Breast epithelium (tissue), 3 donors: Measurements from ENCODE around the gene ADCY6.

ENCODE experiments used
- POLR2AphosphoS5 ChIP-seq, 3 donors: sonication (generic); formaldehyde crosslinking; IDR thresholded peaks; one replicate each; pipeline ENCODE4 v1.6.1; 2017; ENCODE audit warnings: antibody characterized with exemption in 3 of 3
- TF ChIP-seq, protein P1 (sequence below), 3 donors: fragments of 450-650 bp; IDR thresholded peaks; one replicate each; pipeline ENCODE4 v1.5.1; 2016 to 2017; ENCODE audit warnings: antibody characterized with exemption in 3 of 3, mild to moderate bottlenecking in 3 of 3, moderate library complexity in 3 of 3

DNA sequence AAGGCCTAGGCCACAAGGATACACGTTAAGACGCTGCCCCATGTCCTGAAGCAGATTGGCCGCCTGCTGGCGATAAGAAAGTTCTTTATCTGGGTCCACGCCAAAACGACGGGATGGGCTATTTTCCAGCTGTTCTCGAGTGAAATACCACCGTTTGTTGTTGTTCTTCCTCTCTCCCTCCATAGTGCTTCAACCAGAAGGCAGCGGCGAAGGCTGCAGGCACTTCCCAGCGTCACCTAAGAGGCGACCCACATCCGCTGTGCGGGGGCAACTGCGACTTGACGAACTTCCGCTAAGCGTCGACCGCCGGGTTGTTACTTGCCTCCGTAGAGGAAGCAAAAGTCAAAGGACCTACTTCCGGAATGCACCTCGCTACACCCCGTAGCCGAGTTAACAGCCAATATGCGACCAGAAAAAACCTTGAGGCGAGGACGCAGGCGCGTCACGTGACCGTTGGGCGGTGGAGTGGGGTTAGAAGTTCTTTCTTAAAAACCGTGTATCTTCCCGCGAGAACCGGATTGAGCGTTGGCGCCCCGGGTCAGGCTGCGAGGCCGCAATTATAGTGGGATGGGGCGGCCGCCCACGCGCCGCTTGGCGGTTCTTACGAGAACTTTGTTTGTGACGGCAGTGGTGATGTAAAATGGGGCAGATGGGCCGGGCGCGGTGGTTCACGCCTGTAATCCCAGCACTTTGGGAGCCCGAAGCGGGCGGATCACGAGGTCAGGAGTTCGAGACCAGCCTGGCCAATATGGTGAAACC, 72.2 kb downstream of the ADCY6 start, which contains the start of gene CCNT1:
- TF ChIP-seq, protein P1, sequence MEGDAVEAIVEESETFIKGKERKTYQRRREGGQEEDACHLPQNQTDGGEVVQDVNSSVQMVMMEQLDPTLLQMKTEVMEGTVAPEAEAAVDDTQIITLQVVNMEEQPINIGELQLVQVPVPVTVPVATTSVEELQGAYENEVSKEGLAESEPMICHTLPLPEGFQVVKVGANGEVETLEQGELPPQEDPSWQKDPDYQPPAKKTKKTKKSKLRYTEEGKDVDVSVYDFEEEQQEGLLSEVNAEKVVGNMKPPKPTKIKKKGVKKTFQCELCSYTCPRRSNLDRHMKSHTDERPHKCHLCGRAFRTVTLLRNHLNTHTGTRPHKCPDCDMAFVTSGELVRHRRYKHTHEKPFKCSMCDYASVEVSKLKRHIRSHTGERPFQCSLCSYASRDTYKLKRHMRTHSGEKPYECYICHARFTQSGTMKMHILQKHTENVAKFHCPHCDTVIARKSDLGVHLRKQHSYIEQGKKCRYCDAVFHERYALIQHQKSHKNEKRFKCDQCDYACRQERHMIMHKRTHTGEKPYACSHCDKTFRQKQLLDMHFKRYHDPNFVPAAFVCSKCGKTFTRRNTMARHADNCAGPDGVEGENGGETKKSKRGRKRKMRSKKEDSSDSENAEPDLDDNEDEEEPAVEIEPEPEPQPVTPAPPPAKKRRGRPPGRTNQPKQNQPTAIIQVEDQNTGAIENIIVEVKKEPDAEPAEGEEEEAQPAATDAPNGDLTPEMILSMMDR (IDR thresholded peaks at IDR 0.05), result peak; percentile 52 to 65 (median 52)
- peak in 2 of 3 donors; percentile 95 to 97 for TF ChIP-seq POLR2AphosphoS5 (IDR thresholded peaks at IDR 0.05)
